Tibial artery (tissue), 4 donors: ENCODE results near the gene REC114.
"Not testable (repeated sequence)": the region's sequence is repeated elsewhere in the genome, so short reads cannot be mapped to it uniquely, and the experiment has no call there.

ENCODE experiments used
- DNase-seq, 2 donors: peaks; one replicate each; pipeline ENCODE4 v3.0.0-alpha.2; 2019
- H3K27ac ChIP-seq, 2 donors: fragments of 200-600 bp; sonication (generic) in 1 of 2; 1 replicate in 1 of 2; 2 replicates in 1 of 2; pipeline ENCODE4 v1.5.1; 2018 to 2019; ENCODE audit warnings: mild to moderate bottlenecking in 1 of 2
- H3K27me3 ChIP-seq, 2 donors: fragments of 200-600 bp; sonication (generic) in 1 of 2; one replicate each; pipeline versions ENCODE4 v1.5.1 to v1.6.0; 2016 to 2019
- H3K36me3 ChIP-seq, 3 donors: fragments of 200-600 bp; sonication (generic) in 2 of 3; one replicate each; pipeline ENCODE4 v1.5.1; 2016 to 2019; ENCODE audit warnings: mild to moderate bottlenecking in 2 of 3
- H3K4me1 ChIP-seq, 4 donors: fragments of 200-600 bp; sonication (generic) in 2 of 4; 1 replicate in 3 of 4; 2 replicates in 1 of 4; pipeline ENCODE4 v1.5.1; 2016 to 2019
- H3K4me3 ChIP-seq, 2 donors: fragments of 200-600 bp; sonication (generic) in 1 of 2; 1 replicate in 1 of 2; 2 replicates in 1 of 2; pipeline ENCODE4 v1.5.1; 2018 to 2019; ENCODE audit warnings: mild to moderate bottlenecking in 2 of 2
- H3K9me3 ChIP-seq, 3 donors: fragments of 200-600 bp; sonication (generic) in 1 of 3; one replicate each; pipeline ENCODE4 v1.5.1; 2016 to 2019
- CTCF ChIP-seq, 2 experiments: fragments of 200-600 bp in 1 of 2; fragments of 450-650 bp in 1 of 2; IDR thresholded peaks; one replicate each; pipeline ENCODE4 v1.5.1; 2017 to 2019; ENCODE audit warnings: antibody characterized with exemption in 2 of 2, mild to moderate bottlenecking in 1 of 2, moderate library complexity in 1 of 2
- intact Hi-C: fragments of 100-400 bp; cut with DNase I; formaldehyde crosslinking; loops from one replicate; pipeline ENCODE4 v1.15.0; 2023; ENCODE audit warnings: low total_unique reads

Gene REC114

GRCh38 chr15:73449980-73450379, 7.0 kb downstream of the REC114 start:
- H3K4me3 ChIP-seq, H3K36me3 ChIP-seq, DNase-seq, H3K27ac ChIP-seq, intact Hi-C loops, H3K4me1 ChIP-seq: not testable (repeated sequence)
- Histone ChIP-seq H3K9me3 (peaks cover 0 to 13% (median 5%) of the 10 kb centered on the region in 3 donors), H3K27me3 (peaks cover 0 to 12% of the 10 kb centered on the region in 2 donors)

- TF ChIP-seq CTCF (IDR thresholded peaks at IDR 0.05): no peak
- H3K9me3 ChIP-seq: peaks cover 0 to 13% (median 0%) of the 10 kb centered on the region in 3 donors
- H3K27ac ChIP-seq: no peak overlapping the region
- intact Hi-C loops: no loop called here
- H3K27me3 ChIP-seq: no peaks in the 10 kb centered on the region
- DNase-seq: no peak
- no peak overlapping the region for H3K4me3 ChIP-seq
- H3K36me3 ChIP-seq: no peaks in the 10 kb centered on the region
- no peaks in the 10 kb centered on the region for H3K4me1 ChIP-seq
These were observed 11.1 kb downstream of the REC114 start for GRCh38 chr15:73454096-73454495.

- no peak for TF ChIP-seq CTCF (IDR thresholded peaks at IDR 0.05)
- Histone ChIP-seq H3K4me3 (no peak overlapping the region), H3K4me1 (no peaks in the 10 kb centered on the region), H3K9me3 (peaks cover 0 to 13% (median 0%) of the 10 kb centered on the region in 3 donors), H3K27me3 (no peaks in the 10 kb centered on the region), H3K27ac (no peak overlapping the region), H3K36me3 (no peaks in the 10 kb centered on the region)
- no peak for DNase-seq
- intact Hi-C loops: no loop called here
These were observed 12.9 kb downstream of the REC114 start for GRCh38 chr15:73455876-73456275.

GRCh38 chr15:73457334-73457733, 14.4 kb downstream of the REC114 start:
- peaks cover 0 to 1% (median 0%) of the 10 kb centered on the region in 3 donors for H3K9me3 ChIP-seq
- no peak overlapping the region for H3K27ac ChIP-seq
- H3K4me3 ChIP-seq: no peak overlapping the region
- DNase-seq: no peak
- TF ChIP-seq CTCF (IDR thresholded peaks at IDR 0.05): no peak
- H3K4me1 ChIP-seq: no peaks in the 10 kb centered on the region
- intact Hi-C loops: no loop called here
- H3K36me3 ChIP-seq: no peaks in the 10 kb centered on the region
- no peaks in the 10 kb centered on the region for H3K27me3 ChIP-seq

GRCh38 chr15:73460662-73461061, 17.7 kb downstream of the REC114 start:
- no peak overlapping the region for H3K27ac ChIP-seq
- no peaks in the 10 kb centered on the region for H3K36me3 ChIP-seq
- H3K27me3 ChIP-seq: peaks cover 0 to 6% of the 10 kb centered on the region in 2 donors
- TF ChIP-seq CTCF (IDR thresholded peaks at IDR 0.05): no peak
- intact Hi-C loops: no loop called here
- DNase-seq: no peak
- no peaks in the 10 kb centered on the region for H3K9me3 ChIP-seq
- no peak overlapping the region for H3K4me3 ChIP-seq
- no peaks in the 10 kb centered on the region for H3K4me1 ChIP-seq

GRCh38 chr15:73464602-73465001, 21.6 kb downstream of the REC114 start:
- Histone ChIP-seq H3K27me3 (peaks cover 0 to 10% of the 10 kb centered on the region in 2 donors), H3K36me3 (no peaks in the 10 kb centered on the region), H3K4me3 (no peak overlapping the region), H3K4me1 (no peaks in the 10 kb centered on the region), H3K27ac (no peak overlapping the region), H3K9me3 (no peaks in the 10 kb centered on the region)
- no peak for DNase-seq
- intact Hi-C loops: no loop called here
- TF ChIP-seq CTCF (IDR thresholded peaks at IDR 0.05): no peak
